Stimulated activated CD4-positive, alpha-beta T cell treated with anti-CD3 and anti-CD28 coated beads, Interleukin-1b, Interleukin-23, amount 100 ng/mL, for 1 hour (primary cell): ENCODE measurements around the gene ERICH4.
"Not testable (repeated sequence)": the region's sequence is repeated elsewhere in the genome, so short reads cannot be mapped to it uniquely, and the experiment has no call there.

Experiments
- DNase-seq, 2 donors: peaks; one replicate each; pipeline ENCODE4 v3.0.0-alpha.2; 2020; ENCODE audit warnings: low read depth in 2 of 2

Gene ERICH4

GRCh38 chr19:41442473-41443355, at the start of gene ERICH4:
TSS of gene ERICH4 (plus strand) at chr19:41443156. CDS start at chr19:41443170, 14 bp downstream.
- DNase-seq, result no peak

GRCh38 chr19:41395355-41395754, 47.6 kb upstream of the ERICH4 start:
- DNase-seq, result no peak

- peak; percentile 93 to 99 for DNase-seq
Measured at GRCh38 chr19:41397086-41398049, 45.6 kb upstream of the ERICH4 start, which contains the start of the genes BCKDHA and EXOSC5. TSS of gene BCKDHA (plus strand) at chr19:41397818. CDS start at chr19:41397828, 10 bp downstream. TSS of gene EXOSC5 (minus strand) at chr19:41397359. CDS start at chr19:41397328, 31 bp downstream.

- no peak for DNase-seq
Measured at GRCh38 chr19:41398050-41398418, 44.9 kb upstream of the ERICH4 start.

GRCh38 chr19:41398598-41398997, 44.4 kb upstream of the ERICH4 start:
- no peak for DNase-seq

- no peak for DNase-seq
Measured at GRCh38 chr19:41399091-41399490, 43.9 kb upstream of the ERICH4 start.

GRCh38 chr19:41399525-41399924, 43.4 kb upstream of the ERICH4 start:
- no peak for DNase-seq

GRCh38 chr19:41401483-41401882, 41.5 kb upstream of the ERICH4 start:
- DNase-seq, result no peak

- no peak for DNase-seq
Measured at GRCh38 chr19:41402010-41402409, 40.9 kb upstream of the ERICH4 start.

- no peak for DNase-seq
Measured at GRCh38 chr19:41403181-41403970, 39.6 kb upstream of the ERICH4 start.

- no peak for DNase-seq
Measured at GRCh38 chr19:41405776-41406175, 37.2 kb upstream of the ERICH4 start.

GRCh38 chr19:41407271-41407670, 35.7 kb upstream of the ERICH4 start:
- no peak for DNase-seq

GRCh38 chr19:41408256-41408655, 34.7 kb upstream of the ERICH4 start:
- DNase-seq, result no peak

- not testable (repeated sequence) for DNase-seq
Measured at GRCh38 chr19:41408846-41409245, 34.1 kb upstream of the ERICH4 start.

- DNase-seq, result no peak
Measured at GRCh38 chr19:41409288-41409687, 33.7 kb upstream of the ERICH4 start.

- DNase-seq, result no peak
Measured at GRCh38 chr19:41410336-41411054, 32.5 kb upstream of the ERICH4 start.

- DNase-seq, result no peak
Measured at GRCh38 chr19:41411100-41411967, 31.6 kb upstream of the ERICH4 start.

- DNase-seq, result no peak
Measured at GRCh38 chr19:41411968-41412265, 31.0 kb upstream of the ERICH4 start.

- DNase-seq, result no peak
Measured at GRCh38 chr19:41412953-41413352, 30.0 kb upstream of the ERICH4 start.

- DNase-seq, result no peak
Measured at GRCh38 chr19:41413947-41414346, 29.0 kb upstream of the ERICH4 start.
